GM21360 (cell line): ENCODE measurements around the gene SREBF1.

Experiments used
- ATAC-seq: cut with Tn5 transposase; IDR thresholded peaks from one replicate; pipeline ENCODE4 v1.9.1; 2021; ENCODE audit warnings: mild to moderate bottlenecking, moderate library complexity; ENCODE audit not compliant: unreplicated experiment

The SREBF1 gene

GRCh38 chr17:17859909-17860765 lies 23.4 kb upstream of the SREBF1 start:
- ATAC-seq, result no peak

GRCh38 chr17:17857496-17857895 lies 20.7 kb upstream of the SREBF1 start:
- no peak for ATAC-seq

- no peak for ATAC-seq
Observed at GRCh38 chr17:17856386-17856785, 19.6 kb upstream of the SREBF1 start.

GRCh38 chr17:17855976-17856375 lies 19.2 kb upstream of the SREBF1 start:
- ATAC-seq, result no peak

- ATAC-seq, result no peak
Observed at GRCh38 chr17:17853811-17854447, 17.1 kb upstream of the SREBF1 start.

GRCh38 chr17:17852930-17853329 lies 16.1 kb upstream of the SREBF1 start:
- ATAC-seq, result no peak

GRCh38 chr17:17851103-17852002 lies 14.6 kb upstream of the SREBF1 start:
- ATAC-seq, result no peak

- ATAC-seq, result no peak
Observed at GRCh38 chr17:17849845-17850373, 13.1 kb upstream of the SREBF1 start.

- ATAC-seq, result peak; percentile 45
Observed at GRCh38 chr17:17849147-17849820, 12.5 kb upstream of the SREBF1 start.

- ATAC-seq, result no peak
Observed at GRCh38 chr17:17848311-17849082, 11.7 kb upstream of the SREBF1 start.

GRCh38 chr17:17847726-17848125 lies 10.9 kb upstream of the SREBF1 start:
- no peak for ATAC-seq

GRCh38 chr17:17847118-17847689 lies 10.4 kb upstream of the SREBF1 start:
- no peak for ATAC-seq

GRCh38 chr17:17846645-17847044 lies 9.9 kb upstream of the SREBF1 start:
- no peak for ATAC-seq

GRCh38 chr17:17846003-17846402 lies 9.2 kb upstream of the SREBF1 start:
- ATAC-seq, result no peak

GRCh38 chr17:17845046-17845775 lies 8.4 kb upstream of the SREBF1 start:
- ATAC-seq, result no peak

- ATAC-seq, result no peak
Observed at GRCh38 chr17:17844500-17844899, 7.7 kb upstream of the SREBF1 start.

GRCh38 chr17:17844079-17844478 lies 7.3 kb upstream of the SREBF1 start:
- ATAC-seq, result no peak

- ATAC-seq, result no peak
Observed at GRCh38 chr17:17843096-17843495, 6.3 kb upstream of the SREBF1 start.
